Measurements from ENCODE around the gene RNF213.

The RNF213 gene

GRCh38 chr17:80443916-80444643, 183.4 kb downstream of the RNF213 start:
- no peak overlapping the region for H3K4me3 Mint-ChIP-seq
- no peaks in the 10 kb centered on the region for H3K9me3 Mint-ChIP-seq (ENCODE audit: low read depth)
- H3K36me3 Mint-ChIP-seq = no peaks in the 10 kb centered on the region
- H3K27ac Mint-ChIP-seq = no peak overlapping the region
- H3K27me3 Mint-ChIP-seq = no peaks in the 10 kb centered on the region
- no peaks in the 10 kb centered on the region for H3K4me1 Mint-ChIP-seq (ENCODE audit: low read depth)

DNA sequence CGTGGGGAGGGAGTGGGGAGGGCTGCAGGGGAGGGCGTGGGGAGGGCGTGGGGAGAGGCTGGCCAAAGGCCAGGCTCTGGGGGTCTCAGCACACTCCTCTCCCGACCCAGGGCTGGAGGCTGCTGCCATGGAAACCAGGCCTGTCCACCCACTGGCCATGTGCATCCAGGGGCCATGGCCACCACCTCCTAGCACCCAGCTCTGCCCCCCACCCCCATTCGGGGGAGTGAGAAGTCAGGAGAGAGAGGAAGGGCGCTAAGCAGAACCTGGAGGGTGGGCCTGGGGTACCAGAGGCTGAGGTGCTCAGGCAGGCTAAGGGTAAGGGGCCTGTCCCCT, 184.0 kb downstream of the RNF213 start:
- no peaks in the 10 kb centered on the region for H3K9me3 Mint-ChIP-seq (ENCODE audit: low read depth)
- no peak overlapping the region for H3K4me3 Mint-ChIP-seq
- H3K4me1 Mint-ChIP-seq (ENCODE audit: low read depth) = no peaks in the 10 kb centered on the region
- no peaks in the 10 kb centered on the region for H3K36me3 Mint-ChIP-seq
- no peak overlapping the region for H3K27ac Mint-ChIP-seq
- H3K27me3 Mint-ChIP-seq = no peaks in the 10 kb centered on the region

DNA sequence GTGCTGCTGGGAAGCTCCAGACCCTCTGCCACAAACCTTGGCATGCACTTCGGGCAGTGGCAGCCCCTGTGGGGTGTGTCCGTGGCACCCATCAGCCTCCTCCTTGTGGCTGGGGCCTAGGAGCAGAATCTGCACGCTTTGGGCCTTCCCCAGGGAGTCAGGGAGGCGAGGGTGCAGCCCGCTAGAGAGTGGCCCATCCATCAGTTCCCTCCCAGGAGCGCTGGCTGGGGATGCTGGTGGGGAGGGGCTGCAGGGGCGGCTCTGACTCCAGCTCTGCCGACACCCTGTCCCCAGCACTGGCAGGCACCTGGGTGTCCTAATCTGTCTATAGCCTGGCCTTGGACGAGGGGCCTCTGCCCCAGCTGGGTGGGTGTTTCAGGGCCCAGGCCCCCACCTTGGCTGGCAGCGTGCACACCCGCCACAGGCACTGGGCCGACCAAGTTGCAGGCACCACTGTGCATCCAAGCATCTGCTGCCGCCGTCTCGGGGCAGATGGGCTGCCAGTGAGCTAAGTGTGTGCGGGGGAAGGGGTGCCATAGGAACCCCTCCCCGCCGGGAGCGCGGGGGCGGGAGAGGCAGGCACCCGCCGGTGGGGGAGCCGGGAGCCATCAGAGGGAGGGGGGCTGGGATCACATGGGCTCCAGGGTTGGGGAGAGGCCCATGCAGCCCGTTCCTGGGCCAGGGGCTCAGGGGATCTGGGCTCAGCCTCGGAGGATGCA, 184.5 kb downstream of the RNF213 start:
- no peak overlapping the region for H3K4me3 Mint-ChIP-seq
- no peaks in the 10 kb centered on the region for H3K36me3 Mint-ChIP-seq
- H3K27me3 Mint-ChIP-seq = no peaks in the 10 kb centered on the region
- H3K9me3 Mint-ChIP-seq (ENCODE audit: low read depth) = no peaks in the 10 kb centered on the region
- no peak overlapping the region for H3K27ac Mint-ChIP-seq
- H3K4me1 Mint-ChIP-seq (ENCODE audit: low read depth) = no peaks in the 10 kb centered on the region

DNA sequence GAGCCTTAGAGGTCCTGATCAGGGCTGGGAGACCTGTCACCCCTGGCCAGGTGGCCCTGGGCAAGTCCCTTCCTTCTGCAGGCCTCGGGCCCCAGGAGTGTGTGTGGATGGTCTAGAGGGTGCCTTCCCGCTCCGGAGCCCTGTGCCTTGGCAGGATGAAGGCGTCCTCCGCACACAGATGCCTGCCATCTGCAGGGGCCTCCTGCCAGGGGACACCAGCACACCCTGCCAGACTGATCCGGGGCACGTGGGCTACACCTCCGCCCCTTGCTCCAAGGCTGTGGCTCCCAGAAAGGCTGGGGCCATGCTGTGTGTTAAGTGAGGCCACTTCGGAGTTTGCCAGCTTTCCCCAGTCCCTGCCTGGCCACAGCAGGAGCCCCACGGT, 185.1 kb downstream of the RNF213 start:
- no peak overlapping the region for H3K4me3 Mint-ChIP-seq
- no peaks in the 10 kb centered on the region for H3K27me3 Mint-ChIP-seq
- H3K36me3 Mint-ChIP-seq = no peaks in the 10 kb centered on the region
- no peak overlapping the region for H3K27ac Mint-ChIP-seq
- no peaks in the 10 kb centered on the region for H3K4me1 Mint-ChIP-seq (ENCODE audit: low read depth)
- no peaks in the 10 kb centered on the region for H3K9me3 Mint-ChIP-seq (ENCODE audit: low read depth)

DNA sequence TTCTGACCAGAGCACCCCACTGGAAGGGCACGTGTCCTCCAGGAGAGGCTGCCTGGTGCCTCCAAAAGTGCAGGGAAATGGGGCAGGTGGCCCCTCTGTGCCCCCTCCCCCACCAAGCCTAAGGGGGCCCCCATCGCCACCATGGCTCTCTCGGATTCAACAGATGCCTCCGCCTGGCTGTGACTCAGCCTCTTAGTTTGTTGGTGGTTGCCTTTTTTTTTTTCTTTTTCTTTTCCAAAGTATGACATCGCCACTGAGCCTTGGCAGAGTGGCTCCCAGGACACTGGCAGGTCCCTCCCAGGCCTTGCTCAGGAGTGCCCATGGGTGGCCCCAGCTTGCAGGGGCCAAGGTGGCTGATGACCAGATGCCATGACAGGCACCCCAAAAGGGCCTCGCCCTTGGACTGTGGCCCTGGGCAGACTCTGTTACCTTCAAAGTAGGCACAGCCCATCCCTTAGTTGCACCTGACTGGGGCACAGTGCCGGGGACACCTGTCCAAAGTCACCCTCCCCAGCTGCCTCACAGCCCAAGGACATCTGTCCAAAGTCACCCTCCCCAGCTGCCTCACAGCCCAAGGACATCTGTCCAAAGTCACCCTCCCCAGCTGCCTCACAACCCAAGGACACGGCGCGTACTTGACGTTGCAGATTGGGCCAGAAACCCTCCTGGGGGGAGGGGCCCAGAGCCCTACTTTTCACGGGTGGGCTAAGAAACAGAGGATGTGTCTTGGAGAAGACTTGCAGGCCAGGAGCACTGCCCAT, 186.2 kb downstream of the RNF213 start:
- Mint-ChIP-seq H3K4me3 (no peak overlapping the region), H3K36me3 (no peaks in the 10 kb centered on the region), H3K27me3 (no peaks in the 10 kb centered on the region), H3K9me3 (ENCODE audit: low read depth) (no peaks in the 10 kb centered on the region), H3K27ac (no peak overlapping the region), H3K4me1 (ENCODE audit: low read depth) (no peaks in the 10 kb centered on the region)

DNA sequence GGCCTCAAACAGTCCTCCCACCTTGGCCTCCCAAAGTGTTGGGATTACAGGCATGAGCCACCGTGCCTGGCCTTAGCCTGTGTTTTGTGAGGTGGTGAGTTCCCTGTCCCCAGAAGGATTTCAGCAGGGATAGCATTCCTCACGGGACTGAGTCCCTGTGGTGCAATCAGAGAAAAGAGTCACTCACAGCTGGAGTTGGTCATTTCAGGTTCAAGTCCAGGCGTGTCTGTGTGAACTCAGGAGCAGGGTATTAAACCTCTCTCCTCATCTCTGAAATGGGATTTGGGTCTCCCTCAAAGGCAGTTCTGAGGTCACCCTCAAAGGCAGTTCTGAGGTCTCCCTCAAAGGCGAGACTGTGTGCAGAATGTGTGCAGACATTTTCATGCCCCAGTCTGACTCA, 187.1 kb downstream of the RNF213 start:
- Mint-ChIP-seq H3K4me3 (no peak overlapping the region), H3K36me3 (no peaks in the 10 kb centered on the region), H3K27me3 (no peaks in the 10 kb centered on the region), H3K9me3 (ENCODE audit: low read depth) (no peaks in the 10 kb centered on the region), H3K4me1 (ENCODE audit: low read depth) (no peaks in the 10 kb centered on the region), H3K27ac (no peak overlapping the region)
